Mononuclear cell (primary cell): ENCODE results near the gene C3. TPM values are rescaled to one million over a fixed set of nuclear protein-coding genes. Genes with fewer than 3 reads are reported as not detected.

Experiments used
- H3K27me3 ChIP-seq: 2 replicates; pipeline ENCODE4 v1.6.0; 2011; ENCODE audit warnings: low read length, control low read depth; ENCODE audit not compliant: insufficient read depth
- H3K4me1 ChIP-seq: 2 replicates; pipeline ENCODE4 v1.5.1; 2011; ENCODE audit warnings: mild to moderate bottlenecking, low read length, control low read depth; ENCODE audit not compliant: insufficient read depth
- H3K4me3 ChIP-seq: 2 replicates; pipeline ENCODE4 v1.5.1; 2011; ENCODE audit warnings: mild to moderate bottlenecking, low read length, moderate library complexity
- H3K9me3 ChIP-seq: 2 replicates; pipeline ENCODE4 v1.5.1; 2011; ENCODE audit warnings: low read depth, mild to moderate bottlenecking, control low read depth, low read length
- total RNA-seq: library from RNA; depleted of rRNA; stranded (reverse); fragments of >200 nt; gene quantifications from one replicate; pipeline ENCODE4 v1.2.3, GENCODE V29; 2012

C3 gene
- total RNA-seq, 1 donor: 3.1 TPM

- Histone ChIP-seq H3K9me3 (no peaks in the 10 kb centered on the region), H3K4me1 (peaks cover 34% of the 10 kb centered on the region), H3K27me3 (no peaks in the 10 kb centered on the region), H3K4me3 (no peak overlapping the region)
Measured at GRCh38 chr19:6729573-6730152, 9.2 kb upstream of the C3 start.

GRCh38 chr19:6728346-6728745 lies 7.9 kb upstream of the C3 start:
- Histone ChIP-seq H3K4me1 (peaks cover 47% of the 10 kb centered on the region), H3K9me3 (no peaks in the 10 kb centered on the region), H3K27me3 (no peaks in the 10 kb centered on the region), H3K4me3 (no peak overlapping the region)

GRCh38 chr19:6725513-6726231 lies 5.2 kb upstream of the C3 start:
- no peaks in the 10 kb centered on the region for H3K9me3 ChIP-seq
- no peaks in the 10 kb centered on the region for H3K27me3 ChIP-seq
- peaks cover 74% of the 10 kb centered on the region for H3K4me1 ChIP-seq
- H3K4me3 ChIP-seq: no peak overlapping the region

GRCh38 chr19:6724631-6725492 lies 4.4 kb upstream of the C3 start:
- Histone ChIP-seq H3K4me3 (no peak overlapping the region), H3K27me3 (no peaks in the 10 kb centered on the region), H3K9me3 (no peaks in the 10 kb centered on the region), H3K4me1 (peaks cover 80% of the 10 kb centered on the region)

GRCh38 chr19:6723738-6724137 lies 3.3 kb upstream of the C3 start:
- no peaks in the 10 kb centered on the region for H3K27me3 ChIP-seq
- no peaks in the 10 kb centered on the region for H3K9me3 ChIP-seq
- peaks cover 69% of the 10 kb centered on the region for H3K4me1 ChIP-seq
- no peak overlapping the region for H3K4me3 ChIP-seq

GRCh38 chr19:6723108-6723618 lies 2.7 kb upstream of the C3 start:
- H3K27me3 ChIP-seq: no peaks in the 10 kb centered on the region
- no peak overlapping the region for H3K4me3 ChIP-seq
- H3K9me3 ChIP-seq: no peaks in the 10 kb centered on the region
- H3K4me1 ChIP-seq: peaks cover 64% of the 10 kb centered on the region

GRCh38 chr19:6721773-6722172 lies 1.3 kb upstream of the C3 start:
- H3K4me3 ChIP-seq: no peak overlapping the region
- no peaks in the 10 kb centered on the region for H3K9me3 ChIP-seq
- peaks cover 57% of the 10 kb centered on the region for H3K4me1 ChIP-seq
- H3K27me3 ChIP-seq: no peaks in the 10 kb centered on the region

GRCh38 chr19:6721138-6721474 lies 656 bp upstream of the C3 start:
- H3K27me3 ChIP-seq: no peaks in the 10 kb centered on the region
- H3K9me3 ChIP-seq: no peaks in the 10 kb centered on the region
- no peak overlapping the region for H3K4me3 ChIP-seq
- H3K4me1 ChIP-seq: peaks cover 57% of the 10 kb centered on the region

GRCh38 chr19:6719992-6720368 lies 470 bp downstream of the C3 start:
- no peak overlapping the region for H3K4me3 ChIP-seq
- H3K27me3 ChIP-seq: no peaks in the 10 kb centered on the region
- H3K4me1 ChIP-seq: peaks cover 52% of the 10 kb centered on the region
- no peaks in the 10 kb centered on the region for H3K9me3 ChIP-seq

- no peaks in the 10 kb centered on the region for H3K9me3 ChIP-seq
- H3K4me1 ChIP-seq: peaks cover 47% of the 10 kb centered on the region
- no peaks in the 10 kb centered on the region for H3K27me3 ChIP-seq
- H3K4me3 ChIP-seq: no peak overlapping the region
Measured at GRCh38 chr19:6719540-6719861, 949 bp downstream of the C3 start.

- no peak overlapping the region for H3K4me3 ChIP-seq
- no peaks in the 10 kb centered on the region for H3K9me3 ChIP-seq
- H3K27me3 ChIP-seq: no peaks in the 10 kb centered on the region
- peaks cover 41% of the 10 kb centered on the region for H3K4me1 ChIP-seq
Measured at GRCh38 chr19:6718741-6719539, 1.5 kb downstream of the C3 start.

GRCh38 chr19:6718111-6718740 lies 2.2 kb downstream of the C3 start:
- H3K4me1 ChIP-seq: peaks cover 34% of the 10 kb centered on the region

GRCh38 chr19:6717441-6717971 lies 2.9 kb downstream of the C3 start:
- Histone ChIP-seq H3K9me3 (no peaks in the 10 kb centered on the region), H3K4me3 (no peak overlapping the region), H3K4me1 (peaks cover 27% of the 10 kb centered on the region), H3K27me3 (no peaks in the 10 kb centered on the region)

More at GRCh38 chr19:6718111-6718740, 2.2 kb downstream of the C3 start:
- Histone ChIP-seq H3K27me3 (no peaks in the 10 kb centered on the region), H3K9me3 (no peaks in the 10 kb centered on the region), H3K4me3 (no peak overlapping the region)

GRCh38 chr19:6717036-6717435 lies 3.4 kb downstream of the C3 start:
- H3K4me3 ChIP-seq: no peak overlapping the region
- peaks cover 22% of the 10 kb centered on the region for H3K4me1 ChIP-seq
- no peaks in the 10 kb centered on the region for H3K9me3 ChIP-seq

More at GRCh38 chr19:6717036-6717435, 3.4 kb downstream of the C3 start:
- H3K27me3 ChIP-seq: no peaks in the 10 kb centered on the region
